NCI-H2171 treated with DMSO at 0.1 percent for 48 hours (cell line): ENCODE data around the gene CCDC71.
A peak's percentile ranks its signal among the peaks of the same experiment; 100 is the strongest.

Experiments
- DNase-seq: peaks from one replicate; lab custom pipeline; 2025; lab: John Stamatoyannopoulos, UW

CCDC71 gene

DNA sequence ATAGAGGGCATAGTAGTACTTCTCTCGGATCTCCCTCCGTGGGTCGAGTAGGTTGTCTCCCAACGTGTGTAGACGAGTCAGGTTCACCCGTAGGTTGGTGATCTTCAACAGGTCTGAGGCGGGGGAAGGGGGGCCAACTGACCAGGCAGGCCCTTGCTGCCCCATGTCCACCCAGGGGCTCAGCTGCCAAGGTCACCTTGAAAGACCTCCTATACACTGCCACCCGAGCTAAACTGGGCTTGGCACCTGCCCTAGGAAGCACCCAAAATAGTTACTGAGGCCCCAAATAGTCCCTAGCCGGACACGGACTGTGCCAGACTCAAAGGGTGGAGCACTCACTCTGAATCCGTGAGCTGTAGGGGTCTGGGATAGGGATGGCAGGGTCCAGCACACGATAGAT lies 35.1 kb downstream of the CCDC71 start:
- DNase-seq: no peak

DNA sequence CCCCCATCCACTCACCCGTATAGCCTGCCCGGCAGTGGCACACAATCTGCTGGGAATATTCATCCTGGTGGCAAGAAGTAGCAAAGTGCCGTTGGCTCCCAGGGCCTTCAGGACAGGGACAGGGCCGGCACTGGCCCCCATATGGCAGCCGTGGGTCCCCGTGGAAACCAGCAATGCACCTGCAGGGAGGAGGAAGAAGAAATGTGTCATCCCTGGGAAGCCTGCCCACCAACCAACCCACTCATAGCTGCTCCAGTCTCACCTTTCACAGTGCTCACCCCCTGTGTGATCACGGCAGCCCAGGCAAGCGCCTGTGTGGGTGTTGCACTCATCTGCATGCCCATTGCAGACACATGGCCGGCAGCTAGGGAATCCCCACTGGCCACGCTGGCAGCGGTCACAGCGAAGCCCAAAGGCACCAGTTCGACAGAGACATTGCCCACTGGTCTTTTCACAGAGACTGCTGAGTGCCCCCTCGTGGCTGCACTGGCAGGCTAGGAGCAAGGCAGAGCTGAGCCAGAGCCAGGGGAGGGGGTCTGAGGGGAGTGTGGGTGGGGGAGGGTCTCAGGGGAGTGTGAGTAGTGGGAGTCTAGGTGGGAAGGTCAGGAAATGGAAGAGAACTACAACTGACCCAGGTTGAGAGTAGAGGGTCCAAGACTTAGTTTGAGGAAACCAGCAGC lies 41.0 kb downstream of the CCDC71 start:
- DNase-seq: no peak

DNA sequence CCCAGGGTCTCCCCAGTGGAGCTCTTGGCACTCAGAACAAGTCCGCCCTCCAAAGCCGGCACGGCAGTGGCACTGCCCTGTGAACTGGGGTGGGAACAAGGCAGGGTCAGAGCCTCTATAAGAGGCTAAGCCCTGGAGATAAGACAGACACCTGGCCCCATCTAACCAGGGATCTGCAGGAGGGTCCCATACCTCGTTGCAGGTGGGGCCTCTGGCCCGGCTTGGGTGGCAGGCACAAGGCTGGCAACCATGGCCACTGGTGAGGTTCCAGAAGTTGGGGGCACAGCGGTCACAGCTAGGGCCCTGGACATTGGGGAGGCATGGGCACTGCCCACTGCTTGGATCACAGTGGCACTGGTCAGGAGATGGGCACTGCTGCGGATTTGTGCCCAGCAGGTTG lies 41.9 kb downstream of the CCDC71 start:
- no peak for DNase-seq

DNA sequence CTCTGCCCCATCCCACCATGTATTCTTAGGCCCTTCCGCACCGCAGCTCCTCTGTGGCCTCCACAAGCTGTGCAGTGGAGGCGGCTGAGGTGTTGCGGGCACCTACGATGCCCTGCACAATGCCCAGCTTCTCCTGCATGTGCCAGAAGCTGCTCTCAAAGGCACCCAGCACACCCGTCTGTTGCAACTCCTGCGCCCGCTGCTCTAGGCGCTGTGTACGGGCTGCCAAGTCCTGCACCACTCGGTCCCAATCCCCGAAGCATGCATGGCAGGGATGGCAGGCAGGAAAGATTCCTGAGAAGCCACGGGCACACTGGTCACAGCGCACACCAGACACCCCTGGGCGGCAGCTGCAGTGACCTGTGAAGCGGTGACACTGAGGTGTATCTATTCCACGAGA lies 42.4 kb downstream of the CCDC71 start:
- no peak for DNase-seq

DNA sequence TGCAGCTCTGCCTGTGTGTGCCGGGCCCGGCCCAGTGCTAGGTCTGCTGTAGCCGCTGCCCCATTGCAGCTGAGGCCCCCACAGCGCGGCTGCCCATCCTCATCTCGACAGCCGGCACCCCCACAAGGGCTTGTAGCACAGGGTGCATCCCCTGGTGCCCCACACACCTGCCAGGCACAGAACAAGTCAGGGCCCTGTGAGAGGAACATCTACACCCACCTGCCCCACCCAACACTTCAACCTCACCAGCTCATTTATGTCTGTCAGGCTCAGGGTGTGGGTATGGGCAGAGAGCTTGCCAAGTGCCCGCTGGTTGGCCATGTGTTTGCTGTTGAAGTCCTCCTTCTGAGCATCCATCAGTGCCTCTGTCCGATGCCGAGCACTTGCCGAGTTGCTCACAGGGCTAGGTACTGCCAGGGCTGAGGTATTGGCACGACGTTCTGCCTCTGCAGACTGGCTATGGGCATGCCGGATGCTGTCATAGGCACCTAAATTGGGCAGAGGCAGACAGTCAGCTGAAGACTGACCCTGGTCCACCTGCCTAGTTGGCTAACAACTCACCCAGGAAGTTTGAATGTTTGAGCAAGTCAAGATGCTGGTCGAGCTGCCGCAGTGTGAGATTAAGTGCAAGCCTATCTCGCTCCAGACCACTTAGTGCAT lies 43.1 kb downstream of the CCDC71 start:
- no peak for DNase-seq

DNA sequence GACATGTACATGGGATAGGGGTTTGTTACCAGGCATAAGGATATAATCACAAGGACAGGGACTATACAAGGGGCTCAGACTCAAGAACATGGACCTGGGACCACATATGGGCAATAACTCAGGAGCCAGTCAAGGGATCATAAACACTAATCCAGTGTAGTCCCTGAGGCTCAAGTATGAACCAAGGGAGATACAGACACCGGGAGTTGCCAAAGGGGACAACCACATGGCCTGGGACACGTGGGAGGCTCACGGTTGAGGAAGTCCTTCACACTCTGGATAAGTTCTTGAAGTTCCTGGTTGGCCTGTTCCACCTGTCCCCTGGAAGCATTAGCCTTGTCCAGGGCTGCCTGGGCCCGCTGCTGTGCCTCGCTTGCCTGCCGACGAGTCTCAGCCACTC lies 43.7 kb downstream of the CCDC71 start:
- DNase-seq: no peak

DNA sequence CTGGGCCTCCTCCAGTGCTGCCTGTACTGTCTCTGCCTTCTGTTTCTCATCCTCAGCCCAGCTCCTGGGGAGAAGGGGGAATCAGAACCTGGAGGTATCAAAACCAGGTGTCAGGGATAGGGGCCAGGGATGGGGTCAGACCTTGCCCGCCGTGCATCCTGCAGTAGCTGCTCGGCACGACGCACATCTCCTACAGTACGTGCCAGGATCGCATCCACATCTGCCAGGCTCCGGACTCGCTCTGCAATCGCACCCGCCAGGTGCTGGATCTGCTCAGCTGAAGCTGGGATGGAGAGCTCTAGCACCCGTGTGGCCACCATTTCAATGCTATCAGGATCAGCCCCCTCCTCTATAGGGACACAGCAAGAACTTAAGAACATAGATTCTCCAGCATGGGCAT lies 44.1 kb downstream of the CCDC71 start:
- DNase-seq: no peak

DNA sequence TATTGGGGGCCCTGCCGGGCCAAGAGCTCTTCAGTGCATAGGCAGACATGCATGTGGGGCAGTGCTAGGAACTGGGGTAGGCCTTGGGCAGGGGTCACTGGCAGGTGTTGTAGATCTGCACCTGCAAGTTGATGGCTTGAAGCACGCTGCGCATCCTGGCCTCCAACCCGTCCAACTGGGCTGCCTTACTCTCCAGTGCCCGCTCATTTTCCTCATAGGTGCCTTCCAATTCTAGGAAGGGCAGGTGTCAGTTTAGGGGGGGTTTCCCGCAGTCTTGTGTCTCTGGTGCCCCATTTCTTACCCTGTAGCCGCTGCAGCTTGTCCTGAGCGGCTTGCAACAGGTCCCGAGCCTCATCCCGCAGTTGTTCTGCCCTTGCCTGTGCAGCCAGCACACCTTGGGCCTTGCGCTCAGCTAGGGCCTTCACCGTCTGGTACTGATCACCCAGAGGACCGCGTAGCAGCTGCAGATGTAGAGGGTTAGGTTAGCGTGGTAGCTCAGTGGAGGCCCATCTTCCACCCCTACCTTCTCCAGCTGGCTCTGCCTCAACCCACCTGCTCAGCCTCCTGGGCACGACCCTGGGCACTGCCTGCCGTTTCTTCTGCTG lies 44.9 kb downstream of the CCDC71 start:
- DNase-seq: no peak

DNA sequence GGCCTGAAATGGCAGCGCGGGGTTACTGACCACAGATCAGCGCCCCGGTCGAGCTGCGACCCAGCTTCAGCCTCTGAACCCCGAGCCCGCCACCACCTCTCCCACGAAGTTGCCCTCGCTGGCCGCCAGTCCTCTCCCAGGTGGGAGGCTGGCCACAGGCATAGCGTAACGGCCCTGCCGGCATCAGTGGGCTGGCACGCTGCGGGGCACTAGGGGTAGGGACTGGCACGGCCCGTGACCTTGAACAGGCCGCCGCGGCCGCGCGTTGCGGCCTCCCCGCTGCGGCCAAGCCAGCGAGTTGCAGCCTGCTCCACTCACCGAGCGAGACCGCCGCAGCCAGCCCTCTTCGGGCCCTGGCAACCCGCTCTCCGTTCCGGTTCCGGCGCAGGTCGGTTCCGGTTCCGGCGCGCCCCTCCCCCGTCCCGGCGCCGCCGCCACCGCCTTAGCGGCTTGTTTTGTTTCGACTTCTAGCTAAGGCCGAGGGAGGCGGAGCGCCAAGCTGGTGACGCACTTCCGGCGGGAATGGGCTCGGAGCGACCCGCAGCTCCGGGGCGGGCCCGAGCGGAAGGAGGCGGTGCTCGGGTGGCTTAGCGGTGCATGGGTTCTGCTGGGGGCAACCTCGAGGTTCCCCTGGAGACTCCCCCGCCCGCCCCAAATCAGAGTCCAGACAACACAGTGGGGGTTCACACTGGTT lies 45.5 kb downstream of the CCDC71 start, which contains the start of gene USP19:
Gene USP19 (minus strand): TSS at position 386 of the 694 bp plus-strand sequence. CDS start 1,678 bp downstream, outside the sequence.
- peak; percentile 73 for DNase-seq

DNA sequence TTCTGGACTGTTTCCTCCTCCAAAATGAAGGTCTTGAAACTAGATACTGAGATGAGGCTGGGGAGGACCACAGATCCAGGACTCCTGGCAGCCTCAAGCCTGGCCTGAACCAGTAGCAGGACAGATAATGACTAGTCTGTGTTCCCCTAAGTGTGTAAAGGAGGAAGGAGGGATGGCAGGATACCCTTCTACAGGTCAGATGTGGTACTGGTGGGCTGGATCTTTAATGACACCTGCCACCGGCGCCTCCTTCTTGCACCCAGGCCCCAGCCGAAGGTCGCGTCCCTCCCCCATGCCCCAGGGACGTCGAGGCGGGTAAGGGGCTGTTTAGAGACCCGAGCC lies 46.1 kb downstream of the CCDC71 start:
- DNase-seq: no peak

DNA sequence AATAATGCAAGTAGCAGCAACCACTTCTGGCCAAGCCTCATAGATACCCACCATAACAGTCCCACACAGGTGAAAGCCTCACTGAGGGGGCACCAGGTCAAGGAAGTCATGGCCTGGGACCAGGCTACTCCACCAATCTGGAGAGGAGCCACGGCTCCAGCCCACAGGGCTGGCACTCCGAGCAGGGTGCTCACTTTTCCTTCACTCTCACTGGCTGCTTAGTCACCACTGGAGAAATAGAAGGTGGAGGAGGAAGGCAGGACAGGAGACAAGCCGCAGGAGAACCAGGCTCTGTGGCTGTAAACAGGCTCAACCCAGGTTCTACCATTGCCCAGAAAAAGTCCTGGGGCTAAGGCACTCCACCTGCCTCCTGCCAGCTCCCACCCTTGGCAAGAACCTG lies 46.7 kb downstream of the CCDC71 start:
- no peak for DNase-seq

DNA sequence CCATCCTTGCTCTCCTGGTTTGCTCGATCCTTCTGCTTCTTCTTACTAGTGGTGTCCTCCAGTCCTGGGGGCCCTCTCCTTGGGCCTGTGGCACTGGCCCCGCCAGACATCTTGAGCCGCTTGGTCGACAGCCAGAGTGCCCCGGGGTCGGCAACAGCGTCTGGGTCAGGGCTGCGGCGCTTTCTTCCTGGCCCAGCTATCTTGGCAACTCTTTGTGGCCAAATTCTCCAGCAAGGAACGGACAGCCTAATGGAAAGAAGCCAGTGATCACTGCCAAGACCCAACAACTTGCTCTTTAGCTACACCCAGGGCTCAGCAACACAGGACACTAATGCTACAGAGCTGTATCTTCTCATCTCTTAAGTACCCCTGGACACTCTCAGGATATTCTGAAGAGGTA lies 47.1 kb downstream of the CCDC71 start:
- DNase-seq: no peak
